GM18505 (cell line): ENCODE results near the gene PGAP1.

ENCODE experiments used
- ATAC-seq: cut with Tn5 transposase; IDR thresholded peaks from one replicate; pipeline ENCODE4 v1.9.1; 2021; ENCODE audit not compliant: unreplicated experiment
- POLR2A ChIP-seq: IDR thresholded peaks from 4 replicates; pipeline ENCODE4 v1.6.1; 2011; ENCODE audit warnings: borderline replicate concordance; ENCODE audit not compliant: insufficient read depth, insufficient read length; ENCODE audit errors: extremely low read depth

The PGAP1 gene

GRCh38 chr2:196902828-196903227, 23.7 kb downstream of the PGAP1 start:
- no peak for TF ChIP-seq POLR2A
- no peak for ATAC-seq

GRCh38 chr2:196900843-196901242, 25.7 kb downstream of the PGAP1 start:
- TF ChIP-seq POLR2A = no peak
- no peak for ATAC-seq

GRCh38 chr2:196899976-196900375, 26.5 kb downstream of the PGAP1 start:
- no peak for ATAC-seq
- TF ChIP-seq POLR2A = no peak

- no peak for TF ChIP-seq POLR2A
These were observed 35.4 kb downstream of the PGAP1 start for GRCh38 chr2:196891136-196891535.

GRCh38 chr2:196887431-196887830, 39.1 kb downstream of the PGAP1 start:
- no peak for TF ChIP-seq POLR2A
- ATAC-seq = no peak

More at GRCh38 chr2:196891136-196891535, 35.4 kb downstream of the PGAP1 start:
- ATAC-seq = no peak

- ATAC-seq = no peak
- TF ChIP-seq POLR2A = no peak
These were observed 42.1 kb downstream of the PGAP1 start for GRCh38 chr2:196884368-196884767.

- ATAC-seq = no peak
- no peak for TF ChIP-seq POLR2A
These were observed 50.1 kb downstream of the PGAP1 start for GRCh38 chr2:196876364-196876763.

GRCh38 chr2:196875414-196875813, 51.1 kb downstream of the PGAP1 start:
- TF ChIP-seq POLR2A = no peak
- ATAC-seq = no peak

- no peak for ATAC-seq
- TF ChIP-seq POLR2A = no peak
These were observed 53.0 kb downstream of the PGAP1 start for GRCh38 chr2:196873511-196873910.

GRCh38 chr2:196854629-196855028, 71.9 kb downstream of the PGAP1 start:
- no peak for ATAC-seq
- TF ChIP-seq POLR2A = no peak

GRCh38 chr2:196853301-196854087, 73.0 kb downstream of the PGAP1 start:
- TF ChIP-seq POLR2A = no peak
- no peak for ATAC-seq

GRCh38 chr2:196851088-196851487, 75.4 kb downstream of the PGAP1 start:
- no peak for ATAC-seq
- no peak for TF ChIP-seq POLR2A

- no peak for ATAC-seq
- no peak for TF ChIP-seq POLR2A
These were observed 76.6 kb downstream of the PGAP1 start for GRCh38 chr2:196849895-196850294.

GRCh38 chr2:196846295-196846694, 80.2 kb downstream of the PGAP1 start:
- no peak for TF ChIP-seq POLR2A
- ATAC-seq = no peak
